OCI-LY1 (cell line): ENCODE measurements around the gene PRMT2.

Source experiments
- H2AFZ ChIP-seq: fragments of 200-600 bp; sonication (generic), shearing (Covaris generic); 2 replicates; pipeline ENCODE4 v1.6.0; 2014; ENCODE audit warnings: antibody characterized with exemption, mild to moderate bottlenecking, low read length
- H3F3A ChIP-seq: fragments of 200-600 bp; sonication (generic), shearing (Covaris generic); 2 replicates; pipeline ENCODE4 v1.6.0; 2014; ENCODE audit warnings: mild to moderate bottlenecking, antibody characterized with exemption, low read length, moderate library complexity; ENCODE audit not compliant: insufficient read depth
- H3K27ac ChIP-seq: fragments of 200-600 bp; sonication (generic); 2 replicates; pipeline ENCODE4 v1.5.1; 2014; ENCODE audit warnings: low read length, mixed run types, mild to moderate bottlenecking, low read depth; ENCODE audit not compliant: poor library complexity, severe bottlenecking
- H3K27me3 ChIP-seq: fragments of 200-600 bp; sonication (generic); 2 replicates; pipeline ENCODE4 v1.6.0; 2014; ENCODE audit warnings: antibody characterized with exemption, mild to moderate bottlenecking, low read length, moderate library complexity; ENCODE audit not compliant: insufficient read depth
- H3K36me3 ChIP-seq: fragments of 200-600 bp; sonication (generic); 2 replicates; pipeline ENCODE4 v1.6.1; 2014; ENCODE audit warnings: mild to moderate bottlenecking, antibody characterized with exemption, low read length, moderate library complexity, mixed read lengths; ENCODE audit not compliant: insufficient read depth
- H3K4me1 ChIP-seq: fragments of 200-600 bp; sonication (generic); 2 replicates; pipeline ENCODE4 v1.5.1; 2014; ENCODE audit warnings: mild to moderate bottlenecking, low read length, moderate library complexity; ENCODE audit not compliant: insufficient read depth, severe bottlenecking
- H3K4me2 ChIP-seq: fragments of 200-600 bp; sonication (generic), shearing (Covaris generic); 2 replicates; pipeline ENCODE4 v1.6.1; 2014; ENCODE audit warnings: low read length
- H3K4me3 ChIP-seq: fragments of 200-600 bp; sonication (generic); 2 replicates; pipeline ENCODE4 v1.5.1; 2014; ENCODE audit warnings: low read length, low read depth, mild to moderate bottlenecking, mixed read lengths; ENCODE audit not compliant: poor library complexity, severe bottlenecking
- H3K79me2 ChIP-seq: fragments of 200-600 bp; shearing (Covaris generic); 2 replicates; pipeline ENCODE4 v1.6.1; 2016; ENCODE audit warnings: mixed run types, low read length, mixed read lengths; ENCODE audit not compliant: insufficient read depth
- H3K9ac ChIP-seq: fragments of 200-600 bp; sonication (generic), shearing (Covaris generic); 2 replicates; pipeline ENCODE4 v1.6.1; 2014; ENCODE audit warnings: mild to moderate bottlenecking, low read length, mixed read lengths
- H3K9me2 ChIP-seq: fragments of 200-600 bp; sonication (generic), shearing (Covaris generic); 2 replicates; pipeline ENCODE4 v1.6.1; 2014; ENCODE audit warnings: low read depth, mild to moderate bottlenecking, low read length, mixed read lengths
- H3K9me3 ChIP-seq: fragments of 200-600 bp; shearing (Covaris generic); 2 replicates; pipeline ENCODE4 v1.6.1; 2014; ENCODE audit warnings: low read length, mixed read lengths
- H4K20me1 ChIP-seq: fragments of 200-600 bp; sonication (generic), shearing (Covaris generic); 2 replicates; pipeline ENCODE4 v1.6.0; 2016; ENCODE audit warnings: mild to moderate bottlenecking, low read length; ENCODE audit not compliant: insufficient read depth
- EZH2 ChIP-seq: fragments of 200-600 bp; sonication (generic), shearing (Covaris generic); IDR thresholded peaks from 2 replicates; pipeline ENCODE4 v1.8.0; 2017; ENCODE audit warnings: borderline replicate concordance, mixed run types, mild to moderate bottlenecking, antibody characterized with exemption, low read length, moderate library complexity, mixed read lengths
- TF ChIP-seq, protein P1 (sequence below): fragments of 200-600 bp; sonication (generic), shearing (Covaris generic); IDR thresholded peaks from 2 replicates; pipeline ENCODE4 v1.5.1; 2017; ENCODE audit warnings: mild to moderate bottlenecking, antibody characterized with exemption, low read length, moderate library complexity, mixed read lengths

PRMT2 gene

GRCh38 chr21:46619846-46620245 is 15.6 kb upstream of the PRMT2 start:
- H3K79me2 ChIP-seq = no peaks in the 10 kb centered on the region
- H3K4me2 ChIP-seq = no peak overlapping the region
- no peak overlapping the region for H3K27ac ChIP-seq
- H3K36me3 ChIP-seq = no peaks in the 10 kb centered on the region
- H3K9ac ChIP-seq = no peak overlapping the region
- no peaks in the 10 kb centered on the region for H4K20me1 ChIP-seq
- no peak for TF ChIP-seq EZH2
- TF ChIP-seq, protein P1, sequence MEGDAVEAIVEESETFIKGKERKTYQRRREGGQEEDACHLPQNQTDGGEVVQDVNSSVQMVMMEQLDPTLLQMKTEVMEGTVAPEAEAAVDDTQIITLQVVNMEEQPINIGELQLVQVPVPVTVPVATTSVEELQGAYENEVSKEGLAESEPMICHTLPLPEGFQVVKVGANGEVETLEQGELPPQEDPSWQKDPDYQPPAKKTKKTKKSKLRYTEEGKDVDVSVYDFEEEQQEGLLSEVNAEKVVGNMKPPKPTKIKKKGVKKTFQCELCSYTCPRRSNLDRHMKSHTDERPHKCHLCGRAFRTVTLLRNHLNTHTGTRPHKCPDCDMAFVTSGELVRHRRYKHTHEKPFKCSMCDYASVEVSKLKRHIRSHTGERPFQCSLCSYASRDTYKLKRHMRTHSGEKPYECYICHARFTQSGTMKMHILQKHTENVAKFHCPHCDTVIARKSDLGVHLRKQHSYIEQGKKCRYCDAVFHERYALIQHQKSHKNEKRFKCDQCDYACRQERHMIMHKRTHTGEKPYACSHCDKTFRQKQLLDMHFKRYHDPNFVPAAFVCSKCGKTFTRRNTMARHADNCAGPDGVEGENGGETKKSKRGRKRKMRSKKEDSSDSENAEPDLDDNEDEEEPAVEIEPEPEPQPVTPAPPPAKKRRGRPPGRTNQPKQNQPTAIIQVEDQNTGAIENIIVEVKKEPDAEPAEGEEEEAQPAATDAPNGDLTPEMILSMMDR = no peak
- H2AFZ ChIP-seq = no peak overlapping the region
- H3K9me3 ChIP-seq = no peaks in the 10 kb centered on the region
- H3K4me1 ChIP-seq = no peaks in the 10 kb centered on the region
- H3K4me3 ChIP-seq = no peak overlapping the region
- H3K9me2 ChIP-seq = no peaks in the 10 kb centered on the region
- H3F3A ChIP-seq = no peaks in the 10 kb centered on the region
- peaks cover 4% of the 10 kb centered on the region; the same call in 1 of the 2 replicates for H3K27me3 ChIP-seq

DNA sequence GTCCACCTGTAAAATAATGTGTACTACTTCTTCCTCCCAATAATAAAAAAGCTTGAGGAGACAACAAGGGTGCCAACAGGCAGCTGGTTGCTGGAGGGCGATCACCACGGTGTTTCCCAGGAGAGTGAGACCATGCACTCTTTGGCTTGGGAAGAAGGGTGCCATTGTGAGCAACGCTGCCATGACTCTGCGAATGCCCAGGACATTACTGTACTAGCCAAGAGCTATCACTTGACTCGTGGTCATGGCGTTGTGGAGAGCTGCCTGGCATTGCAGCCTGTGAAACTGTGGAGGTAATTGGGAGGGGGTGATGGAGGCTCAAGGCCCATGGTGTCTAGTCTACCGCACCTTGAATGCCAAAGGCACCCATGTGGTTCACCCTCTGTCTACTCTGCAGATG is 14.6 kb upstream of the PRMT2 start:
- H3K36me3 ChIP-seq = no peaks in the 10 kb centered on the region
- no peaks in the 10 kb centered on the region for H3K9me2 ChIP-seq
- no peak overlapping the region for H3K27ac ChIP-seq
- peaks cover 5% of the 10 kb centered on the region for H3K9me3 ChIP-seq
- H2AFZ ChIP-seq = no peak overlapping the region
- H3F3A ChIP-seq = no peaks in the 10 kb centered on the region
- no peaks in the 10 kb centered on the region for H3K4me1 ChIP-seq
- no peak overlapping the region for H3K9ac ChIP-seq
- peaks cover 4% of the 10 kb centered on the region; the same call in 1 of the 2 replicates for H3K27me3 ChIP-seq
- no peaks in the 10 kb centered on the region for H4K20me1 ChIP-seq
- no peak overlapping the region for H3K4me2 ChIP-seq
- H3K4me3 ChIP-seq = no peak overlapping the region
- TF ChIP-seq EZH2 = no peak
- TF ChIP-seq, protein P1 = no peak
- no peaks in the 10 kb centered on the region for H3K79me2 ChIP-seq

DNA sequence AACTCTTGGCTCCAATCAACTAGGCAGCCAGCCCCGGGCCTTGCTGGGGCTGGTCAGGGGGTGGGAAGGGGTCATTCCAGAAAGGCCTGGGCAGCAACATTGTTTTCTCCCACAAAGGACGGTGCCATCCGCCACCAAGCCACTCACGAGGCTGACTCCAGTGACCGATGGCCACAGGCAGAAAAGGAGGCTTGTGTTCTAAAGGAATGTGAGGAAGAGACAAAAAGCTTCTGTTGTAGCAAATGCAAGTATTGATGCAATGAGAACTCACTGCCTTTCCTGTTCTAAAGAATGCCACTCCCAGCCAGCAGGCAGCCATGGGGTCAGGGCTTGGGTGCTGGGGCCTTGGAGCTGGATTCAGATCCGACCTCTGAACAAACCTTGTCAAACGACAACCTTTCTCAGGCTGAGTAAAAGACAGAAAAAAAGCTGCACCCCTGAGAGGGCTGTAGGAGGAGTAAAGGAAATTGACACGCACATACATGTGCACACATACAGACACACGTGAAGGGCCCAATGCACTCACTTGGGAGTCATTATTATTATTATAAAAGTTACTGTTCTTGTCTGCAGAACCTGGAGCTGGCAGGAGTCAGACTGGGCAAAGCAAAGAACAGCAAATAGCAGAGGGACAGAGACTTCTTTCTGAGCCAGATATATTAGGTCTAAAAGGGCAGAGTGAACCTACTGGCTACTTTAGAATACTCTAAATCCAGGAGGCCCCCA is 13.9 kb upstream of the PRMT2 start:
- Histone ChIP-seq H3F3A (no peaks in the 10 kb centered on the region), H3K9me3 (peaks cover 13% of the 10 kb centered on the region), H3K27ac (no peak overlapping the region), H3K36me3 (peaks cover 4% of the 10 kb centered on the region; the same call in 1 of the 2 replicates), H3K9me2 (no peaks in the 10 kb centered on the region), H3K27me3 (peaks cover 8% of the 10 kb centered on the region; the same call in 1 of the 2 replicates), H3K9ac (no peak overlapping the region), H3K4me3 (no peak overlapping the region), H2AFZ (no peak overlapping the region), H3K4me1 (no peaks in the 10 kb centered on the region), H4K20me1 (no peaks in the 10 kb centered on the region), H3K79me2 (no peaks in the 10 kb centered on the region), H3K4me2 (no peak overlapping the region)
- TF ChIP-seq, protein P1 = no peak
- no peak for TF ChIP-seq EZH2
